ENCODE measurements around the gene UCHL5.

The UCHL5 gene

DNA sequence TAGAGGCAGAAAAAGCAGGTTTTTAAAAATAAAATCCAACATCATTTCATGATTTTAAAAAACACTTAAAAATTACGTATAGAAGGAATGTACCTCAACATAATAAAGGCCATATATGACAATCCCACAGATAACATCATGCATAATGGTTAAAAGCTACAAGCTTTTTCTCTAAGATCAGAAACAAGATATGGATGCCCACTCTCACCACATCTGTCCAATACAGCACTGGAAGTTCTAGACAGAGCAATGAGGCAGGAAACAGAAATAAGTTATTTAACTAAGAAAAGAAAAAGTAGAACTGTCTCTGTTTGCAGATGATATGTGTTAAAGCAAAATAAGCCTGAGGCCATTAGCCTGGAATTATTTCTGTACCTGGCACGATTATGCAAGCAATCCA is 96.3 kb downstream of the UCHL5 start:
- DNase-seq, result no peak
